ENCODE results near the gene TMEM202. TPM values are rescaled to one million over a fixed set of nuclear protein-coding genes. Genes with fewer than 3 reads are reported as not detected.

Gene TMEM202
- total and polyA plus RNA-seq, 4 donors, result not detected

- no peaks in the 10 kb centered on the region for H3K4me1 ChIP-seq (ENCODE audit: control insufficient read depth in 4 of 4, insufficient read depth in 4 of 4, low read length in 3 of 4)
- DNase-seq (ENCODE audit: low spot score), result no peak
- H3K27me3 ChIP-seq (ENCODE audit: control insufficient read depth in 4 of 4, insufficient read depth in 4 of 4, low read length in 3 of 4), result no peaks in the 10 kb centered on the region
- 86% methylated on average over 1 of the region's 1 CpG for WGBS
- H3K9me3 ChIP-seq (ENCODE audit: control insufficient read depth in 4 of 4, low read length in 3 of 4), result no peaks in the 10 kb centered on the region
- TF ChIP-seq ZBTB33 (IDR thresholded peaks at IDR 0.05) (no peak), RXRA (IDR thresholded peaks at IDR 0.05) (no peak), FOXA1 (IDR thresholded peaks at IDR 0.05) (no peak), GABPA (IDR thresholded peaks at IDR 0.05 in 1 of 2, conservative IDR thresholded peaks at IDR 0.05 in 1 of 2) (no peak), EGR1 (IDR thresholded peaks at IDR 0.05; ENCODE audit: low read depth in 2 of 2) (no peak), FOXA2 (IDR thresholded peaks at IDR 0.05) (no peak), RAD21 (IDR thresholded peaks at IDR 0.05) (no peak), ATF3 (IDR thresholded peaks at IDR 0.05) (no peak), REST (IDR thresholded peaks at IDR 0.05) (no peak), JUND (IDR thresholded peaks at IDR 0.05) (no peak), MAX (IDR thresholded peaks at IDR 0.05) (no peak), NR2F2 (IDR thresholded peaks at IDR 0.05) (no peak), TAF1 (conservative IDR thresholded peaks at IDR 0.05) (no peak), SP1 (IDR thresholded peaks at IDR 0.05) (no peak), HNF4G (IDR thresholded peaks at IDR 0.05) (no peak), HNF4A (conservative IDR thresholded peaks at IDR 0.05) (no peak), YY1 (IDR thresholded peaks at IDR 0.05) (no peak), CTCF (IDR thresholded peaks at IDR 0.05; ENCODE audit: low read depth, low read length, missing input control) (no peak)
- no peak overlapping the region for H3K9ac ChIP-seq (ENCODE audit: low read depth in 1 of 2, low read length in 2 of 2)
- H3K4me3 ChIP-seq (ENCODE audit: low read depth in 1 of 3, low read length in 3 of 3), result no peak overlapping the region
- no peak overlapping the region for H3K27ac ChIP-seq (ENCODE audit: low read depth in 1 of 2, low read length in 2 of 2)
- no peaks in the 10 kb centered on the region for H3K36me3 ChIP-seq (ENCODE audit: control insufficient read depth in 4 of 4, insufficient read depth in 3 of 4, low read depth in 1 of 4, low read length in 3 of 4)
Measured at GRCh38 chr15:72445426-72445825, 47.3 kb downstream of the TMEM202 start.
